Measurements from ENCODE around the gene FAF2. TPM values are rescaled to one million over a fixed set of nuclear protein-coding genes. Genes with fewer than 3 reads are reported as not detected.
A peak's percentile ranks its signal among the peaks of the same experiment; 100 is the strongest.

FAF2 gene
- total and polyA plus RNA-seq, 8 donors = 33.9 to 54.4 (median 50.8) TPM

GRCh38 chr5:176536132-176536901 lies 88.1 kb downstream of the FAF2 start:
- no peak for TF ChIP-seq CTCF (IDR thresholded peaks at IDR 0.05)
- peaks cover 36 to 84% of the 10 kb centered on the region in 2 donors for H3K4me1 ChIP-seq

GRCh38 chr5:176536902-176537553 lies 88.8 kb downstream of the FAF2 start, which contains the start of gene RNF44:
TSS of gene RNF44 (minus strand) at chr5:176537402. CDS start at chr5:176532472, 4,930 bp downstream.
- H3K4me3 ChIP-seq = peak within 1 kb of the TSS; percentile 82 to 83
- TF ChIP-seq CTCF (IDR thresholded peaks at IDR 0.05) = no peak
- peaks cover 43 to 84% of the 10 kb centered on the region in 2 donors for H3K4me1 ChIP-seq
- ATAC-seq = peak; percentile 86
- peak within 1 kb of the TSS; percentile 91 to 99 for H3K27ac ChIP-seq
- no peaks in the 10 kb centered on the region for H3K27me3 ChIP-seq
- DNase-seq = peak; percentile 98 to 99 (median 98)
- intact Hi-C loops (cut with DNase I) = no loop called here
- H3K36me3 ChIP-seq = peaks cover 0 to 2% of the 10 kb centered on the region in 2 donors
- H3K9me3 ChIP-seq = no peaks in the 10 kb centered on the region

More at GRCh38 chr5:176536132-176536901, 88.1 kb downstream of the FAF2 start:
- intact Hi-C loops (cut with DNase I) = no loop called here
- Histone ChIP-seq H3K27me3 (no peaks in the 10 kb centered on the region), H3K9me3 (no peaks in the 10 kb centered on the region), H3K27ac (peak overlapping the region; percentile 91 to 99), H3K4me3 (peak overlapping the region; percentile 82 to 83), H3K36me3 (peaks cover 0 to 9% of the 10 kb centered on the region in 2 donors)
- ATAC-seq = peak; percentile 58
- DNase-seq = peak; percentile 77 to 93 (median 86)

GRCh38 chr5:176537554-176538229 lies 89.5 kb downstream of the FAF2 start:
- DNase-seq (peak; percentile 98 to 100 (median 100)), ATAC-seq (peak; percentile 82)
- H3K9me3 ChIP-seq = no peaks in the 10 kb centered on the region
- H3K4me1 ChIP-seq = peaks cover 49 to 84% of the 10 kb centered on the region in 2 donors
- peak overlapping the region; percentile 82 to 83 for H3K4me3 ChIP-seq
- peak overlapping the region; percentile 91 to 99 for H3K27ac ChIP-seq
- intact Hi-C loops (cut with DNase I) = no loop called here
- H3K36me3 ChIP-seq = no peaks in the 10 kb centered on the region
- no peaks in the 10 kb centered on the region for H3K27me3 ChIP-seq
- no peak for TF ChIP-seq CTCF (IDR thresholded peaks at IDR 0.05)

- H3K27me3 ChIP-seq = no peaks in the 10 kb centered on the region
- H3K27ac ChIP-seq = peak overlapping the region; percentile 54 to 99
- DNase-seq (no peak), ATAC-seq (no peak)
- peaks cover 46 to 78% of the 10 kb centered on the region in 2 donors for H3K4me1 ChIP-seq
- intact Hi-C loops (cut with DNase I) = no loop called here
- no peaks in the 10 kb centered on the region for H3K36me3 ChIP-seq
- peak overlapping the region; percentile 8 to 82 for H3K4me3 ChIP-seq
- no peaks in the 10 kb centered on the region for H3K9me3 ChIP-seq
- no peak for TF ChIP-seq CTCF (IDR thresholded peaks at IDR 0.05)
Observed at GRCh38 chr5:176538230-176538988, 90.2 kb downstream of the FAF2 start.

Data from left lung (tissue), 10 donors.